C4-2B (cell line): ENCODE results near the gene ATG10.

Experiments used
- H3K27ac ChIP-seq: fragments of 450-650 bp; 2 replicates; pipeline ENCODE4 v1.5.1; 2017
- ZFX ChIP-seq: fragments of 450-650 bp; IDR thresholded peaks from 2 replicates; pipeline ENCODE4 v1.6.1; 2017
- TF ChIP-seq, protein P1 (sequence below): fragments of 450-650 bp; conservative IDR thresholded peaks from 2 replicates; pipeline ENCODE4 v1.5.1; 2017; ENCODE audit warnings: mild to moderate bottlenecking

ATG10 gene

DNA sequence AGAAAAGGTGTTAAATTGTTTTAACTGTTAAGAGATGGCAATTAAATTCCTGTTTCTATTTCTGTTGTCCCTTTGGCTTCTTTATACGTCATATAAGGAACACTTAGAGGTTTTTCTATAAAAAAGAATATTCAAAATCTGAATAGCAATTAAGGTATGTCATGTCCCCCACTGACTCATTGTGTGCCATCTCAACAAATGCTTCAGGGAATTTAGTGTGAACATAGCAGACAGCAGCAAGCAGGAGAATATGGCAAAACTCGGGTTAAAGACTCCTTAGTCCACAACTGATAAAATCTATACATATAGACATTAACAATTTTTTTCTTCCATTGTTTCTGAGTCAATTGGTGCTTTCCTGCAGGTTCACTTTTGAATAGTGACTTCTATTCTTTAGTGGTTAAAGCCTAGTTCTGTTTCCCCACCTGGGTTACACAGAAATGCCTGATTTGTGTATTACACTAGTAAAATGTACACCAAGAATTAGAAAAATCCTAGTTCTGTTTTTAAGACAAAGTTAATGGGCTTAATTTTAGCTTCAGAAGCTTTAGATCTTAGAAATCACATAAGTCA, 324.2 kb downstream of the ATG10 start:
- no peak overlapping the region for H3K27ac ChIP-seq
- TF ChIP-seq ZFX: no peak
- TF ChIP-seq, protein P1, sequence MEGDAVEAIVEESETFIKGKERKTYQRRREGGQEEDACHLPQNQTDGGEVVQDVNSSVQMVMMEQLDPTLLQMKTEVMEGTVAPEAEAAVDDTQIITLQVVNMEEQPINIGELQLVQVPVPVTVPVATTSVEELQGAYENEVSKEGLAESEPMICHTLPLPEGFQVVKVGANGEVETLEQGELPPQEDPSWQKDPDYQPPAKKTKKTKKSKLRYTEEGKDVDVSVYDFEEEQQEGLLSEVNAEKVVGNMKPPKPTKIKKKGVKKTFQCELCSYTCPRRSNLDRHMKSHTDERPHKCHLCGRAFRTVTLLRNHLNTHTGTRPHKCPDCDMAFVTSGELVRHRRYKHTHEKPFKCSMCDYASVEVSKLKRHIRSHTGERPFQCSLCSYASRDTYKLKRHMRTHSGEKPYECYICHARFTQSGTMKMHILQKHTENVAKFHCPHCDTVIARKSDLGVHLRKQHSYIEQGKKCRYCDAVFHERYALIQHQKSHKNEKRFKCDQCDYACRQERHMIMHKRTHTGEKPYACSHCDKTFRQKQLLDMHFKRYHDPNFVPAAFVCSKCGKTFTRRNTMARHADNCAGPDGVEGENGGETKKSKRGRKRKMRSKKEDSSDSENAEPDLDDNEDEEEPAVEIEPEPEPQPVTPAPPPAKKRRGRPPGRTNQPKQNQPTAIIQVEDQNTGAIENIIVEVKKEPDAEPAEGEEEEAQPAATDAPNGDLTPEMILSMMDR: no peak

DNA sequence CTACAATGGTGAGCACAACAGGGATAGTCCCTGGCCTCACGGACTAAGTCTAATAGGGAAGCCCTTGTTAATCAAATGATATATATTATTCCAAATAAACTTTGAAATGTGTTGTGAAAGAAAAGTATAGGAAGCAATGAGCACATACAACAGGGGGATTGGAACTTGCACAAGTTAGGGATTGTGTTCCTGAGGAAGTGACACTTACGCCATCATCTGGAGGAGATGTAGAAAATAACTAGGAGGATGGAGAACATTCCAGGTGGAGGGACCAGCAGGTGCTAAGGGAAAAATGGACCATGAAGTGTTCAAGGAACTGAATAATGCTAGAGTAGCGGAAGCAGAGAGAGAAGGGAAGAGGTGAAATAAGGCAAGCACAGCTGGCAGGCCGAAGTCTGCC, 325.1 kb downstream of the ATG10 start:
- TF ChIP-seq, protein P1: peak; percentile 12; the same call in 1 of the 2 replicates
- no peak for TF ChIP-seq ZFX
- H3K27ac ChIP-seq: no peak overlapping the region

DNA sequence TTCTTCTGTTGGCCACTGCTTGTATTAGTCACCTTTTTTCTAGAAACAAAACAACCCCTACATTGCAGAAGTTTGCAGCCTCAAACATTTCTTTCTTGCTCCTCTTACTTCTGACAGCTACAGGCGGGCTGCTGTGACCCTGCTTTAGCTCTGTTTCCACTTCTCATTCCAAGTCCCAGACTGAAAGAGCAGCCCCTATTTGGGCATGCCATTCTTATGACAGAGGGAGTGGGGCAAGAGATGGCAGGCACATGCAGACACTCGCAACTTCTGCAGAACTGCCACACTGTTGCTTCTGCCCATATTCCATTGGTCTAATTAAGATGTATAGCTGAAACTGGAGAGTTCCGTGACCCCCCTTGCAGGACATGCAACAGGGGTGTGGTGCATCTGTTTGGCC, 325.9 kb downstream of the ATG10 start:
- TF ChIP-seq, protein P1: no peak
- no peak for TF ChIP-seq ZFX
- H3K27ac ChIP-seq: no peak overlapping the region

DNA sequence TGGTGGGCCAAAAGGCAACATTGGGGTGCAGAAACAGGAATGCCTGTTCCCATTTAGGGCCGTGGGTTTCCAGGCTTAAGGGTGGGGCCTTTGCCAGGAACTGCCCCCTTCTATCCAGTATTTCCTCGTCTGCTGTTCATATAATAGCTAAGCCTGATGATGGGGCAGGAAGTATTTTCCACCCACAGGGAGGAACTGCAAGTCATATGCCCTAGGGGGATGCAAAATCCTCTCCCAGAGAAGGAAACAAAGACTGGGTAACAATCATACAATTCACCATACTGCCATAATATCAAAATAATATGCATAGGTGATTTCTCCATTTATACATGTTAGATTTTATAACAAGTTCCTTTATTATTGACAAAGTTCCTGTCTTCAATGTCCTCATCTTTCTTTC, 326.8 kb downstream of the ATG10 start:
- TF ChIP-seq, protein P1: no peak
- no peak for TF ChIP-seq ZFX
- H3K27ac ChIP-seq: no peak overlapping the region

DNA sequence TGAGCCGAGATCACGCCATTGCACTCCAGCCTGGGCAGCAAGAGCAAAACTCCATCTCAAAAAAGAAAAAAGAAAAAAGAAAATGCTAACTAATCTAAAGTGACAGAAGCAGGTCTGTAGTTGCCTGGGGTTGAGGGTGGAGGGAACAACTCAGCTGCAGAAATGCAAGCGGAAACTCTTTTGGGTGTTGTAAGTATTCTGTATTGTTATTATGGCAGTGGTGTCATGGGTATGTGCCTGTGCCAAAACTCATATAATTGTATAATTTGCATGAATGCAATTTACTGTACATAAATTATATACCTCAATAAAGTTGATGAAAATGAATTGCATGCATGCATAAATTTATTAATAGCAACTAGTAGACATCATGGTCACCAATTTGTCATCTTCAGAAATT, 329.4 kb downstream of the ATG10 start:
- no peak for TF ChIP-seq ZFX
- TF ChIP-seq, protein P1: no peak
- no peak overlapping the region for H3K27ac ChIP-seq
